ENCODE measurements around the gene AAMDC.
"Not testable (repeated sequence)": the region's sequence is repeated elsewhere in the genome, so short reads cannot be mapped to it uniquely, and the experiment has no call there.

Gene AAMDC

GRCh38 chr11:77821349-77821851 is 456 bp downstream of the AAMDC start:
- DNase-seq = peak in 5 of 6 experiments; percentile 10 to 36 (median 17)

DNA sequence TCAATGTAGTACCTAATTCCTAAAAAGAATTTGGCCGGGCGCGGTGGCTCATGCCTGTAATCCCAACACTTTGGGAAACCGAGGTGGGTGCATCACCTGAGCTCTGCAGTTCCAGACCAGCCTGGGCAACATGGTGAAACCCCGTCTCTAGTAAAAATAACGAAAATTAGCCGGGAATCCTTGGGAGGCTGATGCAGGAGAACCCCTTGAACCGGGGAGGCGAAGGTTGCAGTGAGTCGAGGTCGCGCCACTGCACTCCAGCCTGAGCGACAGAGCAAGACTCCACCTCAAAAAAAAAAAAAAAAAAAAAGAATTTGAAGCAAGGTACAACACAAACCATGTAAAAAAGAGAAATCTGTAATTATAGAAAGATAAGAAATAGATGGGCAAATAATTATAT is 1.2 kb downstream of the AAMDC start:
- DNase-seq = not testable (repeated sequence)

DNA sequence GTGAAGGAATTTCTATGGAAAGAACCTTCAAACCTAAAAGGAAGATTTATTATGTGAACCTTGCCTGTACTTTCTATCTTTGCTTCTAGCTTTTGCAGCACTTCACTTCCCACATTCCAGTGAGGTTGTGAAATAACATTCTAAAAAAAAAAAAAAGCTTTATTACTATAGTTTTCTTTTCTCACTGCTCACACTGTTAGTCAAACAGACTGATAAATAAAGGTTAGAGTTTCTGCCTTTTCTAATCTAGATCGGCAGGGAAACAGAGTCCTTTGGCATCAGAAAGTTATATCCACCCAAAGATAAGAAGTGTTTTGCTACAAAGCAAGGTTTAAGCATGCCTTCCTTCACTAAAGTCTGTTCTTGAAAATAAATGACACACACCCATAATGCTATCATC is 2.8 kb downstream of the AAMDC start:
- DNase-seq = no peak

DNA sequence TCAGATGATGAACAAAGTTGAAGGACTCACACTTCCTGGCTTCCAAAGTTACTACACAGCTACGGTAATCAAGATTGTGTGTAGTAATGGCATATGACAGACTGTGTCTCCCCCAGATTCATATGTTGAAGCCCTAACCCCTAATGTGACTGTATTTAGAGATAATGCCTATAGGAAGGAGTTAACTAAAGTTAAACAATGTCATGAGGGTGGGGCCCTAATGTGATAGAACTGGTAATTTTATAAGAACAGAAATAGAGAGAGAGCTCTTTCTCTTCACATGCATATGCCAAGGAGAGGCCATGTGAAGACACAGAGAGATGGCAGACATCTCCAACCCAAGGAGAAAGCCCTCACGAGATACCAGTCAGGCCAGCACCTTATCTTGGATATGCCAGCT is 8.0 kb downstream of the AAMDC start:
- no peak for DNase-seq

DNA sequence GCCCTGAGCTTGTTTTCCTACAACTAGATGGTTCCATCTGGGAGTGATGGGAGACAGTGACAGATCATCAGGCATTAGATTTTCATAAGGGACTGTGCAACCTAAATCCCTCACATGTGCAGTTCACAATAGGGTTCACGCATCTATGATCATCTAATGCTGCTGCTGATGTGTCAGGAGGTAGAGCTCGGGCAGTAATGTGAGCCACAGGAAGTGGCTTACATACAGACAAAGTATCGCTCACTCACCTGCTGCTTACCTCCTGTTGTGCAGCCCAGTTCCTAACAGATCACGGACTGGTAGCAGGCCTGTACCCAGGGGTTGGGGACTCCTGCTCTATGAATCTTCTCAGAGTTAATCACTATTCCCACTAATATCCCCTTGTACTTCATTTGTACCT is 12.4 kb downstream of the AAMDC start:
- DNase-seq = no peak

GRCh38 chr11:77842441-77843121 is 21.6 kb downstream of the AAMDC start:
- DNase-seq = no peak

GRCh38 chr11:77843700-77844099 is 22.8 kb downstream of the AAMDC start:
- DNase-seq = not testable (repeated sequence)

GRCh38 chr11:77851503-77851902 is 30.6 kb downstream of the AAMDC start:
- no peak for DNase-seq

DNA sequence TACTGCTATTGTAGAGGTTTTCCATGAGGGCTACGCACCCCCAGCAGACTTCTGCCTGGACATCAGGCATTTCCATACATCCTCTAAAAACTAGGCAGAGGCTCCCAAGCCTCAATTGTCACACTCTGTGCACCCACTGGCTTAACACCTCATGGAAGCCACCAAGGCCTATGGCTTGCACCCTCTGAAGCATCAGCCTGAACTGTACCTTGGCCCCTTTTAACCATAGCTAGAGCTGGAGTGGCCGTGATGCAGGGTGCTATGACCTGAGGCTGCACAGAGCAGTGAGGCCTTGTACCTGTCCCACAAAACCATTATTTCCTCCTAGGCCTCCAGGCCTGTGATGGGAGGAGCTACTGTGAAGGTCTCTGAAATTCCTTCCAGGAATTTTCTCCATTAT is 33.9 kb downstream of the AAMDC start:
- no peak for DNase-seq

DNA sequence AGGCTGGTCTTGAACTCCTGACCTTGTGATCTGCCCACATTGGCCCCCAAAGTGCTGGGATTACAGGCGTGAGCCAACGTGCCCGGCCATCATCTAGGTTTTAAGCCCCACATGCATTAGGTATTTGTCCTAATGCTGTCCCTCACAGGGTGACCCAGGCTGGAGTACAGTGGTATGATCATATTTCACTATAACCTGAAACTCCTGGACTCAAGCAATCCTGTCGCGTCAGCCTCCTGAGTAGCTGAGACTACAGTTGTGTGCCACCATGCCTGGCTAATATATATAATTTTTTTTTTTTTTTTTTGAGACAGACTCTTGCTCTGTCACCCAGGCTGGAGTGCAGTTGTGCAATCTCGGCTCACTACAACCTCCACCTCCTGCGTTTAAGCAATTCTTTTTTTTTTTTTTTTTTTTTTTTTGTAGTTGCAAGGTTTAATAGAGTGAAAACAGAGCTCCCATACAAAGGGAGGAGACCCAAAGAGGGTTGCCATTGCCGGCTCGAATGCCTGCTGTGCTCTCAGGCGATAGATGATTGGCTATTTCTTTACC is 37.0 kb downstream of the AAMDC start:
- DNase-seq = not testable (repeated sequence)

GRCh38 chr11:77861444-77861843 is 40.5 kb downstream of the AAMDC start:
- DNase-seq = not testable (repeated sequence)

- DNase-seq = no peak
Observed at GRCh38 chr11:77865805-77866204, 44.9 kb downstream of the AAMDC start.

DNA sequence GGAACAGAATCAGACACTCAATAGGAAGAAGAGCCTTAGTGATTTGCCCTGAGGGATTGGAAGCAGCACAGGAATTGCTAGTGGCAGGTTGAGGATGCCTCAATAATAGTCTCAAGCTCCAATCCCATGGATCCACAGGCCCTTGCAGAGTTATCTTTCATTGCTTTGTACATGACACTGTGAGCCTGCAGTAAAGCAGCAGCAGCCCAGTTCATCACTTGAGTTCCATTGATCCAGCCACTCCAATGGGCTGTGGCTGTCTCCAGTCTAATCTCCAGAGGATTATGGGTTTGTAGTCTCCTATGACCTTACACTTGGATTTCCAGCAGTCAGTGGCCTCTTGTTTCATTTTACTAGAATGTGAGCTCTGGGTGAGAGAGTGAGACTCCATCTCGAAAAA is 45.4 kb downstream of the AAMDC start:
- no peak for DNase-seq

- no peak for DNase-seq
Observed at GRCh38 chr11:77868744-77869143, 47.8 kb downstream of the AAMDC start.

DNA sequence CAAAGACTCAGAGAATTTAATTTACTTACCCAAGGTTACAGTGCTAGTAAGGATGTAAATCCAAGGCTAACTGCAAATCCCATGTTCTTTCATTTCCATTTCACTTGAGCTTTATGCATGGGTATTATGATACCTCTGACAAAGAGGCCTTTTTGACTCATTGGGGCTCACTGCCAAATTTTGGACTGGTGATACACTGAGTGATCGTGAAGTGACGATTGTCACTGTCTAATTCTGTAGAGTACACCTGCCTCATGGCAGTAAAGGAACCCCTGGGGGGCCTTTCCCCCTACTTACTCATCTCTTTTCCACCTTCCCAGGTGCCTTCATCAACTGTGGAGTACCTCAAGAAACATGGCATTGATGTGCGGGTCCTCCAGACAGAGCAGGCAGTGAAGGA is 50.9 kb downstream of the AAMDC start:
- no peak for DNase-seq

- no peak for DNase-seq
Observed at GRCh38 chr11:77873345-77873744, 52.4 kb downstream of the AAMDC start.

GRCh38 chr11:77874206-77874605 is 53.3 kb downstream of the AAMDC start:
- no peak for DNase-seq

- no peak for DNase-seq
Observed at GRCh38 chr11:77876045-77876444, 55.1 kb downstream of the AAMDC start.

DNA sequence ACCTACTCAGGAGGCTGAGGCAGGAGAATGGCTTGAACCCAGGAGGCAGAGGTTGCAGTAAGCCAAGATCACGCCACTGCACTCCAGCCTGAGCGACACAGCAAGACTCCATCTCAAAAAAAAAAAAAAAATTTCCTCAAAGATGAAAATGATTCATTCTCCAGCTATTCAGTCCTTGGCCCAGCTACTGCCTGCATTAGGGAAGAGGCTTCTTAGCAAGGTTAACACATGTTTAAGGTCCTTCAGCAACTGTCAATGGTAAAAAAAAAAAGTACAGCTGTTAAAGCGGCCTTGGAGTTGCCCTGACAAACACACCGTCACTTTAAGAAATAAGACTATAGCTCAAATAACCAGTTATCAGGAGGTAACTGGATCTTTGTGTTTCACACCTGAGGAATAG is 57.3 kb downstream of the AAMDC start:
- not testable (repeated sequence) for DNase-seq

DNA sequence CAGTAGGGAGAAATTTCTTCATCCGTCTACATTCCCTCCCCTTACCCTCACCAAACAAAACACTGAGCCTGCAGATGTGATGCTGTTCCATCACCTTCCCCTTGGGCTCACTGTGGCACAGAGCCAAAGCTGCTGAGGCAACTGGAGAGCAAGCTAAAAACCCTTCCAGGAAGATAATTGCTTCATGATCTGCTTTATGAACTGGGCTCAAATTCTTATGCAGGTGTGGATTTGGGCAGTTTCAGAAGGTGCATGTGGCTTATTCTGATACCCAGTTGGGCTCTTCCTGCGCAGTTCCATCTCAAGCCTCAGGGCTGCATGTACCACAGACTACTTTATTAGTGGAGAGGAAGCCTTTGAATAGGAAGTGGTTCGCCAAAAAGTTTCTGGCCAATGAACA is 58.3 kb downstream of the AAMDC start:
- no peak for DNase-seq

- DNase-seq = no peak
Observed at GRCh38 chr11:77882396-77882795, 61.5 kb downstream of the AAMDC start.

DNA sequence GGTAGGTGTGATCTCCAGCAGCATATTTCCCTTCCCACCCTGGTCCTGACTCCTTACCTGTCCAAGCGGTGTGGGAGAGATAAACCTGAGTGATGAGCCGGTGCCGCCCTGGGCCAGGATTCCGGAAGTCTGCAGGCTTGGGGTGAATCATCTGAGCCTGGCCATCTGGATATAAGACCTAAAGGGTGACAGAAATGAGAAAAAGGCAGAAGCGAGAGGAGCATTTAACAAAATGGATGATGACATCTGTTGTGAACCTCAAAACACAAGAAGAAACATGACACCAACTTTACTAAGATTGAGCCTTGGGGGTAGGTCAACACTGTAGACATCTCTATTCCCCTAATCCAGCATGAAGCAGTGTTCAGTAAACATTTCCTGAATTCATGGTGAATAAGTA is 62.8 kb downstream of the AAMDC start:
- DNase-seq = no peak

DNA sequence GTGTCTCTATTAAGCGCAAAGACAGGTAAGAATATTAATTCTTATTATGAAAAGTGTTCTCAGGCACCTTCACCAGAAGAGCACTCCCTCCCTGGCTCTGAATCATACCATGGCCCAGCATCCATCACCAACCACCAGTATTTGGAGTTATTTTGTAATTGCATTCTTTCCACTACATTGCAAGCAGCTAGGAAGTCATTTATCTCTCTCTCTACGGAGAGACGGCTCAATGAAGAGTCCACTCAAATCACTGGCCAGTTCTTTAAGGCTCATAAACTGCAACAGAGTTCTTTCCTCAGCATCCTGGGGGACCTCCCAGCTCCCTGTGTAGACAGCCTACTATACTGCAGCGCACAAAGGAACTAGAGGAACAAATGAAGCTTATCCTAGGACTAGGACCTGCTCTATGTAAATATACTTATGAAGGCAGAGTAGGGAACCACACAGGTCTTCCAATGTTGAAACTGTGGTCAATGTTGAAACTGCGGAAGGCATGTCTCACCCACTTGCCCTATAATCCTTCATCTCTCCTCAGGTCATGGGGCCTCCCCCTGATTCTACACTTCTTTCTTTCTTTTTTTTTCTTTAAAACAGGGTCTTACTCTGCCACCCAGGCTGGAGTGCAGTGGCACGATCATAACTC is 63.4 kb downstream of the AAMDC start:
- DNase-seq = no peak

GRCh38 chr11:77884829-77885190 is 63.9 kb downstream of the AAMDC start:
- no peak for DNase-seq
